HCT116 (cell line): ENCODE results near the gene SHISA6. TPM values are rescaled to one million over a fixed set of nuclear protein-coding genes. Genes with fewer than 3 reads are reported as not detected.

ENCODE experiments used
- ATAC-seq: fragments of 200-7000 bp; cut with Tn5 transposase; 2 replicates; pipeline ENCODE4 v1.9.1; 2020; ENCODE audit warnings: mild to moderate bottlenecking, moderate library complexity
- BruUV-seq: library from RNA; stranded (reverse); fragments of 400-500 nt; replicated peaks from 2 replicates; lab custom pipeline; 2021; lab: Mats Ljungman, UMichigan
- CTCF ChIA-PET: fragments of 300-600 bp; sonication (Branson Sonifier 250); formaldehyde crosslinking; loops from one replicate; lab custom pipeline; 2021; ENCODE audit warnings: antibody characterized with exemption; lab: Charles Lee
- POLR2A ChIA-PET: fragments of 300-600, 350-600 bp; sonication (Branson Sonifier 250); formaldehyde crosslinking; loops from one replicate; lab custom pipeline; 2021; ENCODE audit warnings: antibody characterized with exemption; lab: Charles Lee
- RAD21 ChIA-PET, 2 experiments: fragments of 300-600 bp; sonication (Branson Sonifier 250); formaldehyde crosslinking; loops; one replicate each; lab custom pipeline; 2023; ENCODE audit warnings: low total read pairs in 2 of 2; ENCODE audit not compliant: uncharacterized antibody in 2 of 2, unreplicated experiment in 2 of 2, low non-redundant PET in 1 of 2; lab: Charles Lee
- DNase-seq: peaks from one replicate; pipeline ENCODE4 v3.0.0-alpha.2; 2010; ENCODE audit warnings: low read depth, low spot score
- H2AFZ ChIP-seq: fragments of 200-600 bp; shearing (Covaris generic), sonication (generic); 2 replicates; pipeline ENCODE4 v1.6.1; 2017; ENCODE audit warnings: low read depth, mixed run types, mixed read lengths, antibody characterized with exemption, low read length; ENCODE audit not compliant: poor library complexity, severe bottlenecking
- H3K27ac ChIP-seq: 2 replicates; pipeline ENCODE4 v1.5.1; 2012; ENCODE audit warnings: low read depth, low read length
- H3K27me3 ChIP-seq: fragments of 200-600 bp; sonication (generic); 2 replicates; pipeline ENCODE4 v1.6.1; 2016; ENCODE audit warnings: mixed run types, low read length, mixed read lengths; ENCODE audit not compliant: insufficient read depth
- H3K36me3 ChIP-seq, 2 experiments: fragments of 200-500 bp in 1 of 2; fragments of 200-600 bp in 1 of 2; sonication (Bioruptor generic) in 1 of 2; sonication (generic) in 1 of 2; 2 replicates each; pipeline versions ENCODE4 v1.5.1 to v1.6.1; 2014 to 2016; ENCODE audit warnings: low read length in 2 of 2, inconsistent platforms in 1 of 2, mixed read lengths in 1 of 2, mixed run types in 1 of 2; ENCODE audit not compliant: insufficient read depth in 2 of 2, control insufficient read depth in 1 of 2
- H3K4me1 ChIP-seq, 2 experiments: fragments of 200-600 bp in 1 of 2; sonication (generic) in 1 of 2; 2 replicates each; pipeline versions ENCODE4 v1.5.1 to v1.6.1; 2012 to 2017; ENCODE audit warnings: low read length in 2 of 2, inconsistent platforms in 1 of 2, mild to moderate bottlenecking in 1 of 2, mixed read lengths in 1 of 2, mixed run types in 1 of 2, moderate library complexity in 1 of 2; ENCODE audit not compliant: insufficient read depth in 2 of 2, control insufficient read depth in 1 of 2
- H3K4me2 ChIP-seq: fragments of 200-600 bp; sonication (generic); 2 replicates; pipeline ENCODE4 v1.6.1; 2017; ENCODE audit warnings: mixed run types, low read length, mixed read lengths
- H3K4me3 ChIP-seq, 2 experiments: fragments of 200-600 bp in 1 of 2; sonication (generic) in 1 of 2; replicated peaks in 1 of 2; 2 replicates each; pipeline ENCODE4 v1.5.1; 2011 to 2016; ENCODE audit warnings: low read length in 2 of 2, control low read depth in 1 of 2, low read depth in 1 of 2, mild to moderate bottlenecking in 1 of 2, mixed read lengths in 1 of 2, mixed run types in 1 of 2
- H3K79me2 ChIP-seq: fragments of 200-600 bp; sonication (generic); 2 replicates; pipeline ENCODE4 v1.6.1; 2017; ENCODE audit warnings: mild to moderate bottlenecking, mixed run types, low read length, moderate library complexity, mixed read lengths; ENCODE audit not compliant: insufficient read depth
- H3K9ac ChIP-seq: fragments of 200-600 bp; sonication (generic); 2 replicates; pipeline ENCODE4 v1.6.1; 2016; ENCODE audit warnings: low read length, mixed read lengths
- H3K9me2 ChIP-seq: fragments of 200-600 bp; sonication (generic), shearing (Covaris generic); 2 replicates; pipeline ENCODE4 v1.6.1; 2017; ENCODE audit warnings: mixed run types, mild to moderate bottlenecking, moderate library complexity; ENCODE audit not compliant: insufficient read depth
- H3K9me3 ChIP-seq, 2 experiments: fragments of 200-500 bp in 1 of 2; fragments of 200-600 bp in 1 of 2; sonication (Bioruptor generic) in 1 of 2; sonication (generic) in 1 of 2; 2 replicates each; pipeline ENCODE4 v1.6.1; 2014 to 2017; ENCODE audit warnings: low read length in 2 of 2, mixed read lengths in 2 of 2, inconsistent platforms in 1 of 2, low read depth in 1 of 2, mild to moderate bottlenecking in 1 of 2, mixed run types in 1 of 2, moderate library complexity in 1 of 2; ENCODE audit not compliant: control insufficient read depth in 1 of 2, insufficient read depth in 1 of 2
- H4K20me1 ChIP-seq: fragments of 200-600 bp; sonication (generic), shearing (Covaris generic); 2 replicates; pipeline ENCODE4 v1.6.1; 2017; ENCODE audit warnings: mixed run types, mild to moderate bottlenecking, moderate library complexity; ENCODE audit not compliant: insufficient read depth
- CBX3 ChIP-seq: IDR thresholded peaks from 2 replicates; pipeline ENCODE4 v1.6.1; 2012; ENCODE audit warnings: low read depth
- ELF1 ChIP-seq: IDR thresholded peaks from 2 replicates; pipeline ENCODE4 v1.6.1; 2012; ENCODE audit warnings: low read depth, borderline replicate concordance
- FOSL1 ChIP-seq: IDR thresholded peaks from 2 replicates; pipeline ENCODE4 v1.6.1; 2012; ENCODE audit warnings: low read depth
- RAD21 ChIP-seq: IDR thresholded peaks from 2 replicates; pipeline ENCODE4 v1.6.1; 2012; ENCODE audit warnings: low read depth, mild to moderate bottlenecking
- SIN3A ChIP-seq: IDR thresholded peaks from 2 replicates; pipeline ENCODE4 v1.6.1; 2012; ENCODE audit warnings: low read depth
- SP1 ChIP-seq: IDR thresholded peaks from 2 replicates; pipeline ENCODE4 v1.6.1; 2012; ENCODE audit warnings: low read depth
- intact Hi-C: fragments of 100-400 bp; cut with micrococcal nuclease; formaldehyde crosslinking; loops from 2 replicates; pipeline ENCODE4 v1.10.0; 2022
- total RNA-seq: library from RNA; stranded (reverse); gene quantifications from one replicate; pipeline ENCODE4 v1.2.1, GENCODE V29; 2021; ENCODE audit not compliant: unreplicated experiment
- TF ChIP-seq, protein P1 (sequence below): IDR thresholded peaks from 2 replicates; pipeline ENCODE4 v1.6.1; 2012; ENCODE audit warnings: low read depth
- TF ChIP-seq, protein P2 (sequence below): IDR thresholded peaks from 2 replicates; pipeline ENCODE4 v1.6.1; 2012

SHISA6 gene
- total RNA-seq, 1 experiment from 2014 or later = not detected

DNA sequence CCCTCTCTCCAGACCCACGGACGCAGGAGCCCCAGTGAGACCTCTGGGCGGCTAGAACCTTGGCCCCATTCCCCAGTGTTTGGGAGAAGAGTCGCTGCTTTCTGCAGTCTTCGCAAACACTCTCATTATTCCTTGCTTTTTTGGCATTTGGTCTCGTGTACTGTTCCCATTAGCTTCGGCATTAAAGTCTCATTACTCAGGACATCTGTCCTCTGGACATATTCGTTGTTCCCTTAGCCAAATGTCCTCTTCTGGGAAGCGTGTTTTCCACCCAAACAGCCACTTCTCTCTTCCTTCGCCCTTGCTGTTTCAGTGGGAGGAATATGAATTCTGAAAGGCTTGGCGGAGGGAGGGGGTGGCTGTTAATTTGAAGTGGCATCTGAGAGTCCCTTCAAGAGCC lies 11.1 kb downstream of the SHISA6 start:
- BruUV-seq = no TSS peak
- ATAC-seq = no peak
- Histone ChIP-seq H3K4me1 (no peaks in the 10 kb centered on the region), H4K20me1 (no peaks in the 10 kb centered on the region), H3K9ac (no peak overlapping the region), H3K9me2 (no peaks in the 10 kb centered on the region), H3K4me2 (no peak overlapping the region), H3K27me3 (no peaks in the 10 kb centered on the region), H3K4me3 (no peak overlapping the region), H3K27ac (no peak overlapping the region), H3K9me3 (peaks cover 3 to 33% of the 10 kb centered on the region in 2 experiments; a peak in 2 of 4 replicates), H3K79me2 (no peaks in the 10 kb centered on the region), H2AFZ (no peak overlapping the region), H3K36me3 (no peaks in the 10 kb centered on the region)
- TF ChIP-seq SIN3A = no peak
- TF ChIP-seq FOSL1 = no peak
- no peak for TF ChIP-seq ELF1
- TF ChIP-seq, protein P1, sequence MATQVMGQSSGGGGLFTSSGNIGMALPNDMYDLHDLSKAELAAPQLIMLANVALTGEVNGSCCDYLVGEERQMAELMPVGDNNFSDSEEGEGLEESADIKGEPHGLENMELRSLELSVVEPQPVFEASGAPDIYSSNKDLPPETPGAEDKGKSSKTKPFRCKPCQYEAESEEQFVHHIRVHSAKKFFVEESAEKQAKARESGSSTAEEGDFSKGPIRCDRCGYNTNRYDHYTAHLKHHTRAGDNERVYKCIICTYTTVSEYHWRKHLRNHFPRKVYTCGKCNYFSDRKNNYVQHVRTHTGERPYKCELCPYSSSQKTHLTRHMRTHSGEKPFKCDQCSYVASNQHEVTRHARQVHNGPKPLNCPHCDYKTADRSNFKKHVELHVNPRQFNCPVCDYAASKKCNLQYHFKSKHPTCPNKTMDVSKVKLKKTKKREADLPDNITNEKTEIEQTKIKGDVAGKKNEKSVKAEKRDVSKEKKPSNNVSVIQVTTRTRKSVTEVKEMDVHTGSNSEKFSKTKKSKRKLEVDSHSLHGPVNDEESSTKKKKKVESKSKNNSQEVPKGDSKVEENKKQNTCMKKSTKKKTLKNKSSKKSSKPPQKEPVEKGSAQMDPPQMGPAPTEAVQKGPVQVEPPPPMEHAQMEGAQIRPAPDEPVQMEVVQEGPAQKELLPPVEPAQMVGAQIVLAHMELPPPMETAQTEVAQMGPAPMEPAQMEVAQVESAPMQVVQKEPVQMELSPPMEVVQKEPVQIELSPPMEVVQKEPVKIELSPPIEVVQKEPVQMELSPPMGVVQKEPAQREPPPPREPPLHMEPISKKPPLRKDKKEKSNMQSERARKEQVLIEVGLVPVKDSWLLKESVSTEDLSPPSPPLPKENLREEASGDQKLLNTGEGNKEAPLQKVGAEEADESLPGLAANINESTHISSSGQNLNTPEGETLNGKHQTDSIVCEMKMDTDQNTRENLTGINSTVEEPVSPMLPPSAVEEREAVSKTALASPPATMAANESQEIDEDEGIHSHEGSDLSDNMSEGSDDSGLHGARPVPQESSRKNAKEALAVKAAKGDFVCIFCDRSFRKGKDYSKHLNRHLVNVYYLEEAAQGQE = no peak
- no peak for TF ChIP-seq RAD21
- TF ChIP-seq, protein P2, sequence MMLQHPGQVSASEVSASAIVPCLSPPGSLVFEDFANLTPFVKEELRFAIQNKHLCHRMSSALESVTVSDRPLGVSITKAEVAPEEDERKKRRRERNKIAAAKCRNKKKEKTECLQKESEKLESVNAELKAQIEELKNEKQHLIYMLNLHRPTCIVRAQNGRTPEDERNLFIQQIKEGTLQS = no peak
- CTCF ChIA-PET = no interaction called here
- RAD21 ChIA-PET = no interaction called here
- POLR2A ChIA-PET = no interaction called here
- intact Hi-C loops = no loop called here
- no peak for DNase-seq

DNA sequence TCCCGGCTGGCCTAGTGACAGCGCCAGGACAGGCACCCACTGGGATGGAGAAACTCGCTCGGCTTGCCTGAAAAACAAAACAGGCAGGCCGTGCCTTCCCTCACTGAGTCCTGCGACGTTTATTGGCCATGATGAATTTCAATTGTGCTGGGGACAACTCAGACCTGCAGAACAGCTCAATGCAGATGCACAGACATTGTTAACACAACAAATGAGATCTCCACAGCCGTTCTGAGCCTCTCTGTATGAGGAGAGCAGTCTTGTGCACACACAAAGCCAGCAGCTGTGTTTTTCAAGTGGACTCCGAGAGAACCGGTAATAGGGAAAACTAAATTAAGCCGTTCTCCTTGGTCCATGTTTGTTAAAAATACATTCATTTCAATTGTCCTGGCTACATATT lies 15.9 kb downstream of the SHISA6 start:
- DNase-seq = no peak
- no peaks in the 10 kb centered on the region for H4K20me1 ChIP-seq
- no peak overlapping the region for H3K4me3 ChIP-seq
- H3K79me2 ChIP-seq = no peaks in the 10 kb centered on the region
- ChIA-PET POLR2A (no interaction called here), RAD21 (no interaction called here), CTCF (no interaction called here)
- no peak overlapping the region for H3K9ac ChIP-seq
- H3K36me3 ChIP-seq = no peaks in the 10 kb centered on the region
- intact Hi-C loops = no loop called here
- H3K4me2 ChIP-seq = no peak overlapping the region
- no TSS peak for BruUV-seq
- peaks cover 3 to 35% of the 10 kb centered on the region in 2 experiments; a peak in 2 of 4 replicates for H3K9me3 ChIP-seq
- no peak for TF ChIP-seq CBX3
- TF ChIP-seq SP1 = no peak
- no peaks in the 10 kb centered on the region for H3K4me1 ChIP-seq
- no peak overlapping the region for H3K27ac ChIP-seq
- no peak for ATAC-seq
- no peaks in the 10 kb centered on the region for H3K9me2 ChIP-seq
- no peaks in the 10 kb centered on the region for H3K27me3 ChIP-seq
- no peak overlapping the region for H2AFZ ChIP-seq
